Activated naive CD8-positive, alpha-beta T cell treated with anti-CD3 and anti-CD28 coated beads, Interleukin-2, amount 10 ng/mL, durations not matched to agents 7 days and 5 days (primary cell): ENCODE data around the gene NOXA1. TPM values are rescaled to one million over a fixed set of nuclear protein-coding genes. Genes with fewer than 3 reads are reported as not detected.

ENCODE experiments used
- ATAC-seq: fragments of 150-1000 bp; cut with Tn5 transposase; one replicate; pipeline ENCODE4 v1.10.0; 2021; ENCODE audit warnings: low read depth, moderate library complexity
- POLR2A ChIA-PET: fragments of 350-600 bp; sonication (Branson Sonifier 250); formaldehyde crosslinking; loops from one replicate; lab custom pipeline; 2021; ENCODE audit warnings: antibody characterized with exemption; lab: Charles Lee
- DNase-seq: peaks from one replicate; pipeline ENCODE4 v3.0.0; 2021
- H3K27ac Mint-ChIP-seq: one replicate; pipeline ENCODE4 v1.8.0; 2022; ENCODE audit warnings: mild to moderate bottlenecking, mixed read lengths
- H3K27me3 Mint-ChIP-seq: one replicate; pipeline ENCODE4 v1.8.0; 2022; ENCODE audit warnings: mild to moderate bottlenecking, moderate library complexity, mixed read lengths
- H3K36me3 Mint-ChIP-seq: one replicate; pipeline ENCODE4 v1.8.0; 2021; ENCODE audit warnings: mild to moderate bottlenecking, mixed read lengths
- H3K4me1 Mint-ChIP-seq: one replicate; pipeline ENCODE4 v1.8.0; 2021; ENCODE audit warnings: mixed read lengths
- H3K4me3 Mint-ChIP-seq: one replicate; pipeline ENCODE4 v1.8.0; 2022; ENCODE audit warnings: mild to moderate bottlenecking, moderate library complexity, mixed read lengths
- H3K9me3 Mint-ChIP-seq: one replicate; pipeline ENCODE4 v1.8.0; 2021; ENCODE audit warnings: mixed read lengths
- total RNA-seq, 2 experiments: library from RNA; stranded (reverse); gene quantifications; one replicate each; pipeline ENCODE4 v1.2.3, GENCODE V29; 2021

NOXA1 gene
- total RNA-seq, 2 experiments from 2014 or later: 2.8 to 3.7 TPM

DNA sequence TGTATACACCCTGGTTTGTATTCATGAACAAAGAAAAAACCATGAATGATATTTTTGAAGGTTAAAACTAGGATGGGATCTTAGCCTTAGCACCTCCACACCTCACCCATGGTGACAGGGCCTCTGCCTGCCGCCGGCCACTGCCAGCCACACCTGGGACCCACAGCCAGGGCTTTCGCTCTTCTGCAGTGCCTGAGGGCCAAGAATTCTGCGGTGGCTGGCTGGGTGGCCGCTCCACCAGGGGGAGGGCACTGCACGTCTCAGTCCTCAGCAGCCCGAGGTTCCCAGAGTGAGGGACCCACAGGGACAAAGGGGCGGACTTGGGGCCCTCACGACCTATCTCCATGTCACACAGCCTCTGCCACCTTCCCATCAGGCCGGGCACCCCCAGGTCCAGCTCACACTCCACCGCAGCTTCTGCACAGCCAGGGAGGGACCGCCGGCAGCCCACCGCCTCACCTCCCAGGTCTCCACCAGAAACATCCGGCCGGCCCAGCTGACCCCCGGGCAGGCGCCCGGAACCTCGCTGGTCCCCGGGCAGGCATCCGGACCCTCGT is 7.1 kb upstream of the NOXA1 start:
- H3K9me3 Mint-ChIP-seq: no peaks in the 10 kb centered on the region
- H3K4me1 Mint-ChIP-seq: peaks cover 10% of the 10 kb centered on the region
- H3K27ac Mint-ChIP-seq: no peak overlapping the region
- no peak for DNase-seq
- ATAC-seq: no peak
- H3K36me3 Mint-ChIP-seq: peaks cover 2% of the 10 kb centered on the region
- no peak overlapping the region for H3K4me3 Mint-ChIP-seq
- no peaks in the 10 kb centered on the region for H3K27me3 Mint-ChIP-seq
- POLR2A ChIA-PET: no interaction called here

DNA sequence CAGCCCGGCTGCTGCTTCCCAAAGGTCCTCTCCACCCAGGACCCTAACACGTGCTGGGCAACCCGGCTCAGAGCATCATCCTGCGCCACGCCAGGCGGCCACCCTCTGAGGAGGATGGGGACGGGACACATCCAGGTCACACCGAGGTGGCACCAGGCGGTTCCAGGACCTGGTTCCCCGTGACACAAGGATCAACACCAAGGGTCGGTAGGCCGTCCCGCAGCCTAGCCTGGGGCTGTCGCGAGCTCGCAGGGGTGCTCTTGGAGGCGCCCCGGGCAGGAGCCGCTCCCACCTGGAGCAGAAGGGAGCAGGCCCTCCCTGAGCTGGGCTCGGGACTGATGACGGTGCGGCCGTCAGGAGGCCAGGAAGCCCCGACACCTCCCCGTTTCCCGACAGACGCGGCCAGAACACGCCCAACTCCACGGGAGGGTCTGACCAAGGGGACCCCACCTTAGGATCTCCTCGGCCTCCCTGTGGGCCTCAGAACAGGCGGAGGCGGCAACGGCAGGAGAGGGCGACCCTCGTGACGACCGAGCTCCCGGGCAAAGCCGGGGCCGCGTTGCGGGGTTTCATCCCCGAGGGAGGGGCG is 6.5 kb upstream of the NOXA1 start:
- Mint-ChIP-seq H3K4me3 (no peak overlapping the region), H3K9me3 (no peaks in the 10 kb centered on the region), H3K4me1 (peaks cover 10% of the 10 kb centered on the region), H3K27me3 (no peaks in the 10 kb centered on the region), H3K27ac (no peak overlapping the region), H3K36me3 (peaks cover 2% of the 10 kb centered on the region)
- DNase-seq (no peak), ATAC-seq (no peak)
- POLR2A ChIA-PET: no interaction called here

DNA sequence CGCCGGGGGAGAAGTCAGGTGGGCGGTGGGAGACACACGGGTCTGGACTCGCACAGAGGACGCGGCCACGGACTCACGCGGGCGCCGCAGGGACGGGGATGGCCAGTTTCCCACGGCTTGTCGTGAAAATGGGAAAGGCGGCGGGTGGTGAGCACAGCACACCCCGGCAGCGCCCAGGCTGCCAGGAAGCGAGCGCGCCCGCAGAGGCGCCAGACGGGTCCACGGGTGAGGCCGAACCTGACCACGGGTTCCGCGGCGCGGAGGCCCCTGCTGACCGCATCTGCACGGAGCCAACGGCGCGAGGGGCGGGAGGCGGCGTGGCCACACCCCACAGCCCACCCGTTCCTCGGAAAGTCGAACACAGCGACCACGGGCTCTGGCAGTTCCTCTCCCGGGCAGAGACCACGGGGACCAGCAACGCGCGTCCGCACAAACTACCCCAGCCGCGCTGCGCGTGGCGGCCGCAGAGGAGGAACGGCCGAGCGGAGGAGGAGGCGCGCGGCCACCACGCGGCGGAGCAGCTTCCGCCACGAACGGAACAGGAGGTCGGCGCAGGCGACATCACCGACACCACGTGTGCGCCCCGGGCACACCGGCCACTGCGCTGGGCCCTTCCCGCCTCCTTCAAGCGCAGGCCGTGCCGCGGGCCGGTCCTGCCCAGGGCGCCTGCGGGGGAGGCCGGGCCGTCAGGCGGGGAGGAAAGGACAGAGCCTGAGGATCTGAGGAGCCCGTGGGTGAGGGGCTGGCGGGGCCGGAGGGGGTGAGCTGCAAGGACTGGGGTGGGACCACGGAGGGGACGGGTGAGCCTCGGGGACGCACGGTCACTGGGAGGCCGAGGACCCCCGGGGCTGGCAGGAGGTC is 5.8 kb upstream of the NOXA1 start:
- Mint-ChIP-seq H3K27ac (no peak overlapping the region), H3K9me3 (no peaks in the 10 kb centered on the region), H3K4me3 (peak overlapping the region; percentile 48), H3K4me1 (peaks cover 11% of the 10 kb centered on the region), H3K36me3 (peaks cover 2% of the 10 kb centered on the region), H3K27me3 (no peaks in the 10 kb centered on the region)
- POLR2A ChIA-PET: no interaction called here
- ATAC-seq (peak; percentile 40), DNase-seq (peak; percentile 38)

DNA sequence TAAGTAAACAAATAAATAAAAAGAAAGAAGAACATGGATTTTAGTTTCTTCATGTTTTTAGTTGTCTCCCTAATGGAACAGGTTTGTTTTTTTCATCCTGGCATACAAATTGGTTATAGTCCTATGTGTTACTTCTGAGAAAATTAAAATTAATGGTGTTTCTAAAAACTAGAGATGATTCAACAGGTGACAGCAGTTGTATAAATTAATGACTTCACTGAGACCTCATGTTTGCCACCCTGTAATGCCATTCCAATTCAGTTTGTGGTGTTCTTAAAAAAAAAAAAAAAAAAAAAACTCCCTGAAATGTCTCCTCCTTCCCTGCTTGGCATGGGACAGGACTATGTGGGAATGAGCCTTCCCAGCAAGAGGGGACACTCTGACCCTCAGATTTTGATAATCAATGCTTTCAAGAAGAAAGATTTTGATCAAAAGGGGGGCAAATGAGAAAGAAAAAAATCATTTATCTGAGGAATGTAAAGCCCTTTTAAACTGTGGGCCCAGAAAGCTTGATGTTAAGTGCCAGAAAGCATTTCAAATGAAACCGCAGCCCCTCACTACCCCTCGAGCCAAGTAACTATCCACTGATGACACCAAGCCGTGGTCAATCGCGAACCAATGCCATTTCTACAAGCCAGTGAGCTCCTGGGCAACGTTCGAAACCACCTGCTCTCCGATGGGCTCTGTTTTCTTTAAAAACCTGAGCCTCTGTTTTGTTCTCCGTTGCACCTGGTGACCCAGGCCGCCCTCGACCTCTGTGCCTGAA is 1.2 kb upstream of the NOXA1 start:
- Mint-ChIP-seq H3K9me3 (no peaks in the 10 kb centered on the region), H3K4me1 (peaks cover 3% of the 10 kb centered on the region), H3K36me3 (no peaks in the 10 kb centered on the region), H3K4me3 (peak overlapping the region; percentile 90), H3K27ac (peak overlapping the region; percentile 74), H3K27me3 (peaks cover 11% of the 10 kb centered on the region)
- no peak for ATAC-seq
- no peak for DNase-seq
- POLR2A ChIA-PET: interaction anchor here (0.9 to 1.8 kb wide), 8 partner anchors 12 to 197 kb away, joined by 3 to 11 read pairs (median 6); partner anchors contain the start of genes EHMT1, NELFB, NRARP and NSMF

DNA sequence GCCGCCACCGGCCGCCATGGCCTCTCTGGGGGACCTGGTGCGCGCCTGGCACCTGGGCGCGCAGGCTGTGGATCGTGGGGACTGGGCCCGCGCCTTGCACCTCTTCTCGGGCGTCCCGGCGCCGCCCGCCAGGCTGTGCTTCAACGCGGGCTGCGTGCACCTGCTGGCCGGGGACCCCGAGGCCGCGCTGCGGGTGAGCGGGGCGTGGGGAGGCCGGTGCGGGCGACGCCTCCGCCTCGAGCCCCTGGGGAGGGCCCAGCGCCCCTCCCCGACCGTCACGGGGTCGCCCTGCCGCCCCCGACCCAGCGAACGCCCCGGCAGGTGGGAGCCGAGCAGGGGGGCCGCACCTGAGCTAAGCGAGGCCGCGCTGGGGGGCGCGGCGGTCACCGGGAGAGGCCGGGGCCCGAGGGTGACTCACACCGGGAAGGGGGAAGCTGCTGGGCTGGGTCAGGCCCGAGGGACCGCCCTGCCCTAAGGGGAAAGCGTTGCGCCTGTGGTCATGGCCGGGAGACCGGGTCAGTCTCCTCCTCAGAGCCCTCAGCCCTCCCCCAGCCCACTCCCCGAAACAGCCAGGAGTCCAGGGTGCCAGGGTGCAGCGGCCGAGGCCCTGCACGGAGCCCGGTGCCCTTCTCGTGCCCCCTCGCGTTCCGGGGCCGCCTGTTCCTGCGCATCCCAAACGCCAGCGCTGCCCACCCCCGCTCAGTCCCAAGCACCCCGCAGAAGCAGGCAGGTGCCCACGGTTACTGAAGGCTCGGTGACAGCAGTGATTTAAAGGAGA is 510 bp downstream of the NOXA1 start:
- peak; percentile 49 for DNase-seq
- Mint-ChIP-seq H3K4me3 (peak overlapping the region; percentile 51), H3K27me3 (peaks cover 11% of the 10 kb centered on the region), H3K36me3 (no peaks in the 10 kb centered on the region), H3K9me3 (no peaks in the 10 kb centered on the region), H3K27ac (no peak overlapping the region), H3K4me1 (peaks cover 3% of the 10 kb centered on the region)
- POLR2A ChIA-PET: interaction anchor here (0.7 to 1.8 kb wide), 17 partner anchors 10 to 195 kb away, joined by 3 to 11 read pairs (median 5); partner anchors contain the start of genes EHMT1, NELFB, NRARP and TOR4A
- ATAC-seq: peak; percentile 43

DNA sequence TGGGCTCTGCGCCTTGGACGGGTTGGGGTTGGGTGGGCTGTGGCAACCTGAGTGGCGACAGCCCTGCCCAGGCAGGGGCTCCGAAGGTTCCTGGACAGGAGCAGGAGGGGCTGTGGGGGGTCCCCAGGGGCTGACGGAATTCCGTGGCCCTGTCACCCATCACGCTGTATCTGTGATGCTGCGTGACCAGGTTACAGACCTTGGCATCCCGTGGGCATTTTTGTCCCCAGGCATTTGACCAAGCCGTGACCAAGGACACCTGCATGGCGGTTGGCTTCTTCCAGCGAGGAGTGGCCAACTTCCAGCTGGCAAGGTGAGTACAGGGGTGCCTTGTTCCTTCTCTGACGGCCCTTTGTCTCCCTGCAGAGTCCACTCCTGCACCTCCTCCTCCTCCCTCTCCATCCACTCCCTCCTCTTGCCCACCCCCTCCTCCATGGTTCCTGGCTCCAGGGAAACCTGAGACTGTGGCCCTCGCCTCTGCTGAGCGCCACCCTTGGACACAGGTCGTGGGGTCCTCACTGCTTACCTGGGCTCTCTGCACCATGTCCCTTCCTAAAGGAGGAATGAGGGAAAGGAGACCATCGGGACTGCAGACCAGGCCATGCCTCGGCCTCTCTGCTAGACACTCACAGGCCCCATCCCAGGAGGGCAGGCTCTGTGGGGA is 3.0 kb downstream of the NOXA1 start:
- POLR2A ChIA-PET: no interaction called here
- H3K4me1 Mint-ChIP-seq: peaks cover 3% of the 10 kb centered on the region
- H3K4me3 Mint-ChIP-seq: no peak overlapping the region
- no peaks in the 10 kb centered on the region for H3K36me3 Mint-ChIP-seq
- ATAC-seq: no peak
- H3K9me3 Mint-ChIP-seq: no peaks in the 10 kb centered on the region
- peaks cover 11% of the 10 kb centered on the region for H3K27me3 Mint-ChIP-seq
- no peak overlapping the region for H3K27ac Mint-ChIP-seq
- no peak for DNase-seq

DNA sequence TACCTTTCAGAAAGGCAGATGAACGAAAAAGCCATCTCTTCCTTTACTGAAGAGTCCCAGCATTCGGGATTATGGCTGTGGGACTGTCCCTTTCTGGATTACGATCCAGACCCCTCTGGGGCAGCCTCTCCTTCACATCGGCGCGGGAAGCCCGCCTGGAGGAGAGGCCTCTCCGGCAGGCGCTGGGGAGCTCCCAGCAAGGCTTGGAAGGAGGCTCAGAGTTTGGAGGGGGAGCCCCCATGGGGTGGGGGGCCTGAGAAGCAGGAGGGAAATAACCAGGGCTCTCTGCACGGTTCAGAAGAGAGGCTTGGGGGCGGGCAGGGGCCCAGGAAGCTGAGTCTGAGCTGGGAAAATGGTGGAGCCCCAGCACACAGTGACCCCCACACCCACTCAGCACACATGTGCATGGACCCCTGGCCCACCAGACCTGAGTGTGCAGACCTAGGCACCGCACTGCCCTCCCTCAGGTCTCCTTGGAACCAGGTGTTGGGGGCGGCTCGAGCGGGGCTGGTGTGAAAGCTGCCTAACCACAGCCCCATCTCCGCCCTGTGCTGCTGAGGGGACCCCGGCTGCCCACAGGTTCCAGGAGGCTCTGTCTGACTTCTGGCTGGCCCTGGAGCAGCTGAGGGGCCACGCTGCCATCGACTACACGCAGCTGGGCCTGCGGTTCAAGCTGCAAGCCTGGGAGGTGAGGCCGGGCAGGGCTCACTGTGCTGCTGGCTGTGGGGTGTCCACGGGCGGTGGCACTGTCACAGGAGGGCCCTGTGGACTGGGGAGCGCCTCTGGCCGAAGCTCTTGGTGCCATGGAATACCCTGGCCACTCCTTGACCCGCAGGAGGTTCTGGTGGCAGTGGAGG is 4.5 kb downstream of the NOXA1 start:
- POLR2A ChIA-PET: interaction anchor here (1.1 kb wide), 1 partner anchor 14 kb away, joined by 4 read pairs; the partner anchor contains the start of gene ENTPD8
- no peak for ATAC-seq
- DNase-seq: peak; percentile 25
- Mint-ChIP-seq H3K4me3 (no peak overlapping the region), H3K9me3 (no peaks in the 10 kb centered on the region), H3K27ac (no peak overlapping the region), H3K4me1 (no peaks in the 10 kb centered on the region), H3K27me3 (peaks cover 11% of the 10 kb centered on the region), H3K36me3 (no peaks in the 10 kb centered on the region)

DNA sequence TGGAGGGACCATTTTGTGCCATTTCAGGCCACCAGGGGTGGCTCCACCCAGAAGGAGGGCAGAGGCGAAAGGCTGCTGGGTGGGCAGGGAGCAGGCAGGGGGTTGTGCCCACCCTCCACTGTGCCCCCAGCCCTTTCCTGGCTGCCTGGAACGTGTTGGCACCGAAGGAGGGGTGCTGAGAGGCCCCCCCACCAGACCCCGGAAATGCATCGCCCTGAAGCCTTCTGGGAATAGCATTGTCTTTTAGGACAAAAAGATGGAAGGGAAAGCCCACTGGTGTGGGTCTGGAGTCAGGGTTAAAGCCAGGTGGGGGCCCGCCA is 5.1 kb downstream of the NOXA1 start:
- no peak overlapping the region for H3K27ac Mint-ChIP-seq
- H3K27me3 Mint-ChIP-seq: peaks cover 11% of the 10 kb centered on the region
- no peak overlapping the region for H3K4me3 Mint-ChIP-seq
- POLR2A ChIA-PET: interaction anchor here (1.1 kb wide), 1 partner anchor 13 kb away, joined by 4 read pairs; the partner anchor contains the start of gene ENTPD8
- no peaks in the 10 kb centered on the region for H3K36me3 Mint-ChIP-seq
- ATAC-seq: no peak
- DNase-seq: no peak
- H3K4me1 Mint-ChIP-seq: no peaks in the 10 kb centered on the region
- H3K9me3 Mint-ChIP-seq: no peaks in the 10 kb centered on the region

DNA sequence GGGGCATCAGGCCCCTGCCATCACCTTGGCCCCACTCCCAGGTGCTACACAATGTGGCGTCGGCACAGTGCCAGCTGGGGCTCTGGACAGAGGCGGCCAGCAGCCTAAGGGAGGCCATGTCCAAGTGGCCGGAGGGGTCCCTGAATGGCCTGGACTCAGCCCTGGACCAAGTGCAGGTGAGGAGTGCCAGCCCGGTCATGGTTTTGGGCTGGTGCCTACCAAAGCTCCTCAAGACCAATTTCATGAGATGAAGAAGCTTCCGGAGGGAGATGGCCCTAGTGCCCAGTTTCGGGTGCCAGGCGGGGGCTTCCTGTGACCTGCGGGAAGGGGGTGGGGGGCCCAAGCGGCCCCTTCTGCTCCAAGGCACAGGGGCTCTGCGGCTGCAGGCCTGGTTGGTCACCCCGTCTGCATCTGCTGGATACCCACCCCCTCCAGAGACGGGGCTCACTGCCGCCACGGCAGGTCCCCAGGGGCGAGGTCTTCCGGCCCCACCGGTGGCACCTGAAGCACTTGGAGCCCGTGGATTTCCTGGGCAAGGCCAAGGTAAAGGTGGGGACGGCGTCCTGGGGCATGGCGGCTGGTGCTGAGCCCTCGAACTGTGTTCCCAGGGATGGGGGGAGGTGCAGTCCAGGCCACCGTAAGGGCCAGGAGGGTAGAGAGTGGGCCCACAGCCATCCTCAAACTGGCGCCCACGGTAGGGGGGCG is 5.8 kb downstream of the NOXA1 start:
- ATAC-seq (no peak), DNase-seq (no peak)
- no peaks in the 10 kb centered on the region for H3K36me3 Mint-ChIP-seq
- H3K27me3 Mint-ChIP-seq: peaks cover 11% of the 10 kb centered on the region
- H3K4me3 Mint-ChIP-seq: no peak overlapping the region
- no peaks in the 10 kb centered on the region for H3K9me3 Mint-ChIP-seq
- POLR2A ChIA-PET: no interaction called here
- H3K27ac Mint-ChIP-seq: no peak overlapping the region
- H3K4me1 Mint-ChIP-seq: no peaks in the 10 kb centered on the region

DNA sequence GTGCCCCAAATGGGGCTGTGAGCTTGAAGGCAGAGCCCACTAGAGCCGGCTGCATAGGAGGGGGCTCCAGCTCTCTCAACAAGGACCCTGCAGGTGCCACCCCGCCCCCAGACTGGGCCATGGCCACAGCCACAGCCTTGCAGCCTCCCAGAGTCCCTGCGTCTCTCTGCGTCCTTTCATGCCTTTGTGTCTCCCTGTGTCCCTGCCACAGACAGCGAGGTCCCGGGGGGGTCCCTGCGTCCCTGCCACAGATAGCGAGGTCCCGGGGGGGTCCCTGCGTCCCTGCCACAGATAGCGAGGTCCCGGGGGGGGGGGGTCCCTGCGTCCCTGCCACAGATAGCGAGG is 6.3 kb downstream of the NOXA1 start:
- H3K27ac Mint-ChIP-seq: no peak overlapping the region
- no peaks in the 10 kb centered on the region for H3K4me1 Mint-ChIP-seq
- DNase-seq: no peak
- ATAC-seq: no peak
- no peaks in the 10 kb centered on the region for H3K9me3 Mint-ChIP-seq
- POLR2A ChIA-PET: no interaction called here
- no peaks in the 10 kb centered on the region for H3K36me3 Mint-ChIP-seq
- peaks cover 6% of the 10 kb centered on the region for H3K27me3 Mint-ChIP-seq
- no peak overlapping the region for H3K4me3 Mint-ChIP-seq

DNA sequence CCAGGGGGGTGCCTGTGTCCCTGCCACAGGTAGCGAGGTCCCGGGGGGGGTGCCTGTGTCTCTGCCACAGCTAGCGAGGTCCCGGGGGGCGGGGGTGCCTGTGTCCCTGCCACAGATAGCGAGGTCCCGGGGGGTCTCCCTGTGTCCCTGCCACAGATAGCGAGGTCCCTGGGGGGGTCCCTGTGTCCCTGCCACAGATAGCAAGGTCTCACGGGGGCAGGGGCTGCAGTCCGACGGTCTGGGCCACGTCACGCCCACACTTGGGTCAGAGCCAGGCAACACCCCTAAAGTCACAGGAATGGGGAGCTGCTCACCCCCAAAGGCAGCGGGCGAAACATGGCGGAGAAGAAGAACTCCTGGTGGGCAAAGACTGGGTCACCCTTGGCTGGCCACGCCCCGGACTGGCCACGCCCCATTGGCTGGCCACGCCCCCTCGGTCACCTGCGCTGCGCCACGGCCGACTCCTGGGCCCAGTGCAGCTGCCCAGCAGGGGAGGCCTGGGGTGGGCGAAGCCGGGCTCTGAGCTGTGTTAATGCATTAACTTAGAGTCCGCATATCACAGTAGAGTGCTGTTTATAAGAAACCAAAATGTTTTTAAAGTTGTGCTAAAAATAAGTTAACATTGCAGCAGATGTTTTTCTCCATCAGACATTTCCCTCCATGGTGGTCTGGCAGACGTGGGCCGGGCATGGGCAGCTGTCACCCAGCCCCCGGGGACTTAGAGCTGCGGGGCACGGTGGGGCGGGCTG is 7.0 kb downstream of the NOXA1 start:
- no peak overlapping the region for H3K4me3 Mint-ChIP-seq
- no peaks in the 10 kb centered on the region for H3K4me1 Mint-ChIP-seq
- no peak overlapping the region for H3K27ac Mint-ChIP-seq
- peak; percentile 34 for DNase-seq
- H3K9me3 Mint-ChIP-seq: no peaks in the 10 kb centered on the region
- H3K36me3 Mint-ChIP-seq: no peaks in the 10 kb centered on the region
- no peak for ATAC-seq
- POLR2A ChIA-PET: no interaction called here
- peaks cover under 1% of the 10 kb centered on the region for H3K27me3 Mint-ChIP-seq
